Natural killer cell treated with Interleukin-12 subunit alpha and Interleukin-12 subunit beta and Interleukin-15 and Interleukin-18, amount 100 ng/mL, for 72 hours (primary cell): ENCODE data around the gene MRPL10. TPM values are rescaled to one million over a fixed set of nuclear protein-coding genes. Genes with fewer than 3 reads are reported as not detected.

Experiments used
- ATAC-seq, 2 donors: fragments of 150-1000 bp; cut with Tn5 transposase in 1 of 2; sonication (Bioruptor Pico), chemical (Tn5 transposase) in 1 of 2; 2 replicates each; pipeline ENCODE4 v1.10.0; 2021
- DNase-seq: peaks from one replicate; pipeline ENCODE4 v3.0.0; 2022; ENCODE audit warnings: low spot score
- H3K27ac Mint-ChIP-seq, 2 donors: 1 replicate in 1 of 2; 2 replicates in 1 of 2; pipeline ENCODE4 v1.8.0; 2022; ENCODE audit warnings: mixed read lengths in 2 of 2, mild to moderate bottlenecking in 1 of 2, moderate library complexity in 1 of 2
- H3K27me3 Mint-ChIP-seq, 2 donors: 1 replicate in 1 of 2; 2 replicates in 1 of 2; pipeline ENCODE4 v1.8.0; 2022; ENCODE audit warnings: mixed read lengths in 2 of 2
- H3K36me3 Mint-ChIP-seq: one replicate; pipeline ENCODE4 v1.8.0; 2022; ENCODE audit warnings: mixed read lengths
- H3K4me1 Mint-ChIP-seq, 2 donors: 1 replicate in 1 of 2; 2 replicates in 1 of 2; pipeline ENCODE4 v1.8.0; 2022; ENCODE audit warnings: low read depth in 2 of 2, mixed read lengths in 2 of 2, mild to moderate bottlenecking in 1 of 2
- H3K4me3 Mint-ChIP-seq: one replicate; pipeline ENCODE4 v1.8.0; 2022; ENCODE audit warnings: mixed read lengths
- H3K9me3 Mint-ChIP-seq: 2 replicates; pipeline ENCODE4 v1.8.0; 2022; ENCODE audit warnings: mixed read lengths
- total RNA-seq, 2 donors: library from RNA; stranded (reverse); gene quantifications; one replicate each; pipeline ENCODE4 v1.2.3, GENCODE V29; 2022

Gene MRPL10
- total RNA-seq, 2 donors from 2014 or later: 44.6 to 44.7 TPM

GRCh38 chr17:47840001-47840741 lies 8.8 kb upstream of the MRPL10 start:
- DNase-seq (no peak), ATAC-seq (no peak)
- peaks cover 0 to 8% of the 10 kb centered on the region in 2 donors for H3K27me3 Mint-ChIP-seq
- H3K4me1 Mint-ChIP-seq: peaks cover 15 to 18% of the 10 kb centered on the region in 2 donors
- H3K36me3 Mint-ChIP-seq: no peaks in the 10 kb centered on the region
- H3K27ac Mint-ChIP-seq: peak overlapping the region; percentile 60 to 71
- no peaks in the 10 kb centered on the region for H3K9me3 Mint-ChIP-seq
- peak overlapping the region; percentile 96 for H3K4me3 Mint-ChIP-seq

- Mint-ChIP-seq H3K27me3 (peaks cover 0 to under 1% of the 10 kb centered on the region in 2 donors), H3K4me3 (no peak overlapping the region), H3K27ac (no peak overlapping the region), H3K4me1 (peaks cover 24 to 25% of the 10 kb centered on the region in 2 donors), H3K36me3 (no peaks in the 10 kb centered on the region), H3K9me3 (no peaks in the 10 kb centered on the region)
- DNase-seq (no peak), ATAC-seq (no peak)
Observed at GRCh38 chr17:47839071-47839470, 7.7 kb upstream of the MRPL10 start.

GRCh38 chr17:47838636-47839035 lies 7.3 kb upstream of the MRPL10 start:
- ATAC-seq (no peak), DNase-seq (no peak)
- Mint-ChIP-seq H3K9me3 (no peaks in the 10 kb centered on the region), H3K4me1 (peaks cover 24 to 25% of the 10 kb centered on the region in 2 donors), H3K36me3 (no peaks in the 10 kb centered on the region), H3K27me3 (no peaks in the 10 kb centered on the region), H3K4me3 (no peak overlapping the region), H3K27ac (no peak overlapping the region)

- Mint-ChIP-seq H3K9me3 (no peaks in the 10 kb centered on the region), H3K27ac (no peak overlapping the region), H3K4me1 (peaks cover 19 to 28% of the 10 kb centered on the region in 2 donors), H3K36me3 (no peaks in the 10 kb centered on the region), H3K4me3 (no peak overlapping the region), H3K27me3 (no peaks in the 10 kb centered on the region)
- DNase-seq (no peak), ATAC-seq (no peak)
Observed at GRCh38 chr17:47837401-47838039, 6.2 kb upstream of the MRPL10 start.

GRCh38 chr17:47836601-47837000 lies 5.3 kb upstream of the MRPL10 start:
- Mint-ChIP-seq H3K4me3 (no peak overlapping the region), H3K27me3 (no peaks in the 10 kb centered on the region), H3K36me3 (no peaks in the 10 kb centered on the region), H3K9me3 (no peaks in the 10 kb centered on the region), H3K4me1 (peaks cover 28 to 35% of the 10 kb centered on the region in 2 donors), H3K27ac (no peak overlapping the region)
- DNase-seq (no peak), ATAC-seq (no peak)

- DNase-seq (no peak), ATAC-seq (no peak)
- H3K4me3 Mint-ChIP-seq: no peak overlapping the region
- peak overlapping the region; percentile 6 to 21 for H3K27ac Mint-ChIP-seq
- H3K27me3 Mint-ChIP-seq: no peaks in the 10 kb centered on the region
- H3K9me3 Mint-ChIP-seq: no peaks in the 10 kb centered on the region
- no peaks in the 10 kb centered on the region for H3K36me3 Mint-ChIP-seq
- peaks cover 29 to 33% of the 10 kb centered on the region in 2 donors for H3K4me1 Mint-ChIP-seq
Observed at GRCh38 chr17:47834756-47835155, 3.4 kb upstream of the MRPL10 start.

- Mint-ChIP-seq H3K4me3 (peak overlapping the region; percentile 97), H3K27ac (peak overlapping the region; percentile 88 to 91), H3K9me3 (no peaks in the 10 kb centered on the region), H3K36me3 (no peaks in the 10 kb centered on the region), H3K4me1 (peaks cover 42 to 47% of the 10 kb centered on the region in 2 donors), H3K27me3 (no peaks in the 10 kb centered on the region)
- DNase-seq (no peak), ATAC-seq (no peak)
Observed at GRCh38 chr17:47831934-47832327, 590 bp upstream of the MRPL10 start.

GRCh38 chr17:47830396-47831002 lies 842 bp downstream of the MRPL10 start:
- H3K9me3 Mint-ChIP-seq: no peaks in the 10 kb centered on the region
- DNase-seq (no peak), ATAC-seq (peak in 1 of 2 donors; percentile 1)
- peaks cover 45 to 47% of the 10 kb centered on the region in 2 donors for H3K4me1 Mint-ChIP-seq
- H3K4me3 Mint-ChIP-seq: peak overlapping the region; percentile 97
- H3K27ac Mint-ChIP-seq: peak overlapping the region; percentile 88 to 91
- H3K27me3 Mint-ChIP-seq: no peaks in the 10 kb centered on the region
- H3K36me3 Mint-ChIP-seq: peaks cover 2% of the 10 kb centered on the region

GRCh38 chr17:47829870-47830269 lies 1.5 kb downstream of the MRPL10 start:
- H3K27me3 Mint-ChIP-seq: no peaks in the 10 kb centered on the region
- H3K9me3 Mint-ChIP-seq: no peaks in the 10 kb centered on the region

GRCh38 chr17:47823519-47823918 lies 7.8 kb downstream of the MRPL10 start:
- no peak overlapping the region for H3K27ac Mint-ChIP-seq
- peaks cover 7% of the 10 kb centered on the region for H3K36me3 Mint-ChIP-seq
- ATAC-seq (no peak), DNase-seq (no peak)
- H3K9me3 Mint-ChIP-seq: no peaks in the 10 kb centered on the region
- H3K4me1 Mint-ChIP-seq: peaks cover 15 to 27% of the 10 kb centered on the region in 2 donors
- H3K4me3 Mint-ChIP-seq: no peak overlapping the region
- H3K27me3 Mint-ChIP-seq: no peaks in the 10 kb centered on the region

More at GRCh38 chr17:47829870-47830269, 1.5 kb downstream of the MRPL10 start:
- ATAC-seq (peak; percentile 90 to 93), DNase-seq (peak; percentile 85)
- Mint-ChIP-seq H3K4me1 (peaks cover 44 to 47% of the 10 kb centered on the region in 2 donors), H3K36me3 (peaks cover 7% of the 10 kb centered on the region), H3K27ac (peak overlapping the region; percentile 88 to 91), H3K4me3 (peak overlapping the region; percentile 97)

- Mint-ChIP-seq H3K9me3 (no peaks in the 10 kb centered on the region), H3K4me1 (peaks cover 10 to 24% of the 10 kb centered on the region in 2 donors), H3K4me3 (peak overlapping the region; percentile 90), H3K27me3 (no peaks in the 10 kb centered on the region), H3K36me3 (peaks cover 7% of the 10 kb centered on the region), H3K27ac (peak overlapping the region; percentile 83 to 93)
- DNase-seq (no peak), ATAC-seq (no peak)
Observed at GRCh38 chr17:47822785-47823184, 8.6 kb downstream of the MRPL10 start.

- DNase-seq: peak; percentile 83
- H3K27ac Mint-ChIP-seq: peak within 1 kb of the TSS; percentile 83 to 93
- H3K36me3 Mint-ChIP-seq: peaks cover 7% of the 10 kb centered on the region
- H3K4me1 Mint-ChIP-seq: peaks cover 10 to 24% of the 10 kb centered on the region in 2 donors
- peak within 1 kb of the TSS; percentile 90 for H3K4me3 Mint-ChIP-seq
- H3K9me3 Mint-ChIP-seq: no peaks in the 10 kb centered on the region
- ATAC-seq: peak; percentile 95 to 97
- H3K27me3 Mint-ChIP-seq: no peaks in the 10 kb centered on the region
Observed at GRCh38 chr17:47821424-47822391, 9.6 kb downstream of the MRPL10 start, which contains the start of gene OSBPL7. Gene OSBPL7 (minus strand): TSS chr17:47821794. CDS start chr17:47820278, 1,516 bp downstream.

GRCh38 chr17:47821031-47821423 lies 10.3 kb downstream of the MRPL10 start:
- peaks cover 10 to 21% of the 10 kb centered on the region in 2 donors for H3K4me1 Mint-ChIP-seq
- no peaks in the 10 kb centered on the region for H3K9me3 Mint-ChIP-seq
- ATAC-seq: no peak
- no peak for DNase-seq
- peaks cover 7% of the 10 kb centered on the region for H3K36me3 Mint-ChIP-seq
- H3K4me3 Mint-ChIP-seq: peak overlapping the region; percentile 90
- H3K27me3 Mint-ChIP-seq: no peaks in the 10 kb centered on the region
- peak overlapping the region; percentile 83 to 93 for H3K27ac Mint-ChIP-seq
